ENCODE results near the gene TPRG1L. TPM values are rescaled to one million over a fixed set of nuclear protein-coding genes. Genes with fewer than 3 reads are reported as not detected.

Gene TPRG1L
- total RNA-seq, 1 donor from 2014 or later, result 47.5 TPM

DNA sequence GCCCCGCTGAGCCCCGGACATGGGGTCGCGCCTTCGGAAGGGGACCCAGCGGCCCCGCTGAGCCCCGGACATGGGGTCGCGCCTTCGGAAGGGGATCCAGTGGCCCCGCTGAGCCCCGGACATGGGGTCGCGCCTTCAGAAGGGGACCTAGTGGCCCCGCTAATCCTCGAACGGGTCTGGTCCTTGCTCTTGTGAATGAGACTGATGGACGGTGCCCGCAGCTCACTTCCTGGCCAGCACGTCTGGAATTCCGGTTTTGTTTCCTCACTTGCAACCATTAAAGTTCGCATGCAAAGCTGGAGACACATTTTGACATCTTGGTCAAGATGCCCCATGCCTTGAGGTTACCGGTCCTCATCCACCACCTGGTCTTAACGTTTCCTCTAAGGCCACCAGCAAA is 19.5 kb downstream of the TPRG1L start:
- peaks cover 11% of the 10 kb centered on the region for H3K4me1 ChIP-seq
- no peak for ATAC-seq
- no peaks in the 10 kb centered on the region for H3K9me3 ChIP-seq
- DNase-seq, result no peak
- H3K36me3 ChIP-seq, result peaks cover 28% of the 10 kb centered on the region
- H3K27me3 ChIP-seq, result no peaks in the 10 kb centered on the region
- H3K27ac ChIP-seq, result no peak overlapping the region
- intact Hi-C loops (cut with DNase I), result no loop called here
- no peak overlapping the region for H3K4me3 ChIP-seq
- TF ChIP-seq, protein P1, sequence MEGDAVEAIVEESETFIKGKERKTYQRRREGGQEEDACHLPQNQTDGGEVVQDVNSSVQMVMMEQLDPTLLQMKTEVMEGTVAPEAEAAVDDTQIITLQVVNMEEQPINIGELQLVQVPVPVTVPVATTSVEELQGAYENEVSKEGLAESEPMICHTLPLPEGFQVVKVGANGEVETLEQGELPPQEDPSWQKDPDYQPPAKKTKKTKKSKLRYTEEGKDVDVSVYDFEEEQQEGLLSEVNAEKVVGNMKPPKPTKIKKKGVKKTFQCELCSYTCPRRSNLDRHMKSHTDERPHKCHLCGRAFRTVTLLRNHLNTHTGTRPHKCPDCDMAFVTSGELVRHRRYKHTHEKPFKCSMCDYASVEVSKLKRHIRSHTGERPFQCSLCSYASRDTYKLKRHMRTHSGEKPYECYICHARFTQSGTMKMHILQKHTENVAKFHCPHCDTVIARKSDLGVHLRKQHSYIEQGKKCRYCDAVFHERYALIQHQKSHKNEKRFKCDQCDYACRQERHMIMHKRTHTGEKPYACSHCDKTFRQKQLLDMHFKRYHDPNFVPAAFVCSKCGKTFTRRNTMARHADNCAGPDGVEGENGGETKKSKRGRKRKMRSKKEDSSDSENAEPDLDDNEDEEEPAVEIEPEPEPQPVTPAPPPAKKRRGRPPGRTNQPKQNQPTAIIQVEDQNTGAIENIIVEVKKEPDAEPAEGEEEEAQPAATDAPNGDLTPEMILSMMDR (IDR thresholded peaks at IDR 0.05), result no peak

DNA sequence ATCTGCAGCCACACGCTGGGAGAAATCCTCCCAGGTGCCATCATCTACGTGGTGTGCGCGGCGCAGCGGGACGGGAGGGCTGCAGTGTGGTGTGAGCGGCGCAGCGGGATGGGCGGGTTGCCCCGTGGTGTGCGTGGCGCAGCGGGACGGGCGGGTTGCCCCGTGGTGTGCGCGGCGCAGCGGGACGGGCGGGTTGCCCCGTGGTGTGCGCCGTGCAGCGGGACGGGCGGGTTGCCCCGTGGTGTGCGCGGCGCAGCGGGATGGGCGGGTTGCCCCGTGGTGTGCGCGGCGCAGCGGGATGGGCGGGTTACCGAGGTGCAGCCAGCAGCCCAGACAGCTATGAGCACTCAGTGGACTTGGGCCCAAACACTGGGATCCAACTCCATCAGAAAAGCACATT is 20.4 kb downstream of the TPRG1L start:
- H3K36me3 ChIP-seq, result peaks cover 28% of the 10 kb centered on the region
- ATAC-seq, result no peak
- intact Hi-C loops (cut with DNase I), result no loop called here
- peaks cover 14% of the 10 kb centered on the region for H3K4me1 ChIP-seq
- DNase-seq, result peak; percentile 52
- H3K9me3 ChIP-seq, result no peaks in the 10 kb centered on the region
- no peaks in the 10 kb centered on the region for H3K27me3 ChIP-seq
- TF ChIP-seq, protein P1 (IDR thresholded peaks at IDR 0.05), result no peak
- H3K27ac ChIP-seq, result no peak overlapping the region
- H3K4me3 ChIP-seq, result no peak overlapping the region

- no peak overlapping the region for H3K4me3 ChIP-seq
- ATAC-seq (no peak), DNase-seq (peak; percentile 39)
- TF ChIP-seq, protein P1 (IDR thresholded peaks at IDR 0.05), result no peak
- H3K9me3 ChIP-seq, result no peaks in the 10 kb centered on the region
- intact Hi-C loops (cut with DNase I), result no loop called here
- no peak overlapping the region for H3K27ac ChIP-seq
- H3K27me3 ChIP-seq, result peaks cover 5% of the 10 kb centered on the region
- peaks cover 20% of the 10 kb centered on the region for H3K4me1 ChIP-seq
- H3K36me3 ChIP-seq, result peaks cover 28% of the 10 kb centered on the region
Observed at GRCh38 chr1:3645666-3646355, 21.0 kb downstream of the TPRG1L start.

DNA sequence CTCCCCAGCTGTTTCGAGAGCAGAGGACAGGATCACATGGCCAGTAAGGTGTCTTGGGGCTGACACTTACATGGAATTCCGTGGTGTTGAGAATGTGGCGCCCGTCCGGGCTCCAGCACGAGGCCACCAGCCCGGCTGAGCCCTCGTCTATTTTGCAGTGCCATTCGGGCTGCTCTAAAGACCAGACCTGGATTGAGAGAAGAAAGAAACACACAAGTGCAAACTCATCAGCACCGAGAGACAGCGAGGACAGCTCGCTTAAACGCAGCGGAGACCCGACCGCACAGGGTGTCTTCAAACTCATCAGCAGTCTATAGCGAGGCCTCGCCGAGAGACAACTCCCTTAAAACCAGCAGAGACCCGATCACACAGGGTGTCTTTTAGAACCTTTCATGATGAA is 21.8 kb downstream of the TPRG1L start:
- intact Hi-C loops (cut with DNase I), result no loop called here
- ATAC-seq (no peak), DNase-seq (peak; percentile 23)
- H3K4me3 ChIP-seq, result no peak overlapping the region
- no peaks in the 10 kb centered on the region for H3K9me3 ChIP-seq
- TF ChIP-seq, protein P1 (IDR thresholded peaks at IDR 0.05), result no peak
- peaks cover 28% of the 10 kb centered on the region for H3K4me1 ChIP-seq
- H3K36me3 ChIP-seq, result peaks cover 28% of the 10 kb centered on the region
- peaks cover 13% of the 10 kb centered on the region for H3K27me3 ChIP-seq
- H3K27ac ChIP-seq, result no peak overlapping the region

- peak; percentile 96 for ATAC-seq
Observed at GRCh38 chr1:3649342-3650247, 24.8 kb downstream of the TPRG1L start, which contains the start of gene WRAP73. Gene WRAP73 (minus strand): TSS chr1:3650103. CDS start chr1:3649999, 104 bp downstream.

More at GRCh38 chr1:3649342-3650247, 24.8 kb downstream of the TPRG1L start, which contains the start of gene WRAP73:
- H3K4me1 ChIP-seq, result peaks cover 38% of the 10 kb centered on the region
- DNase-seq, result peak; percentile 95
- H3K9me3 ChIP-seq, result no peaks in the 10 kb centered on the region
- H3K27ac ChIP-seq, result peak within 1 kb of the TSS; percentile 47
- peaks cover 33% of the 10 kb centered on the region for H3K27me3 ChIP-seq
- intact Hi-C loops (cut with DNase I), result no loop called here
- TF ChIP-seq, protein P1 (IDR thresholded peaks at IDR 0.05), result peak; percentile 41
- peak within 1 kb of the TSS; percentile 99 for H3K4me3 ChIP-seq
- H3K36me3 ChIP-seq, result peaks cover 20% of the 10 kb centered on the region

Data from upper lobe of right lung (tissue), 1 donor.